HEK293 (cell line): Measurements from ENCODE around the gene PACSIN2.

Experiments used
- CTCF ChIA-PET: fragments of 350-600 bp; formaldehyde crosslinking; extraction: SDS; loops from one replicate; lab custom pipeline; 2021; ENCODE audit warnings: antibody characterized with exemption; lab: Yijun Ruan, JAX
- POLR2A ChIA-PET: fragments of 300-600 bp; formaldehyde crosslinking; extraction: SDS; loops from one replicate; lab custom pipeline; 2020; ENCODE audit warnings: antibody characterized with exemption, inconsistent platforms; lab: Yijun Ruan, JAX
- H3K27ac ChIP-seq: fragments of 200-500 bp; sonication (Bioruptor generic); 2 replicates; pipeline ENCODE4 v1.5.1; 2014; ENCODE audit warnings: low read depth, low read length, control low read depth, inconsistent platforms; ENCODE audit errors: extremely low read depth
- H3K36me3 ChIP-seq, 2 experiments: fragments of 200-500 bp in 1 of 2; sonication (Bioruptor generic) in 1 of 2; 1 replicate in 1 of 2; 2 replicates in 1 of 2; pipeline ENCODE4 v1.5.1; 2014 to 2017; ENCODE audit warnings: inconsistent platforms in 2 of 2, low read length in 2 of 2; ENCODE audit not compliant: control insufficient read depth in 2 of 2, insufficient read depth in 1 of 2
- H3K4me1 ChIP-seq: fragments of 200-500 bp; sonication (Bioruptor generic); 2 replicates; pipeline ENCODE4 v1.5.1; 2014; ENCODE audit warnings: mild to moderate bottlenecking, low read length, inconsistent platforms; ENCODE audit not compliant: control insufficient read depth, insufficient read depth
- H3K4me3 ChIP-seq: 2 replicates; pipeline ENCODE4 v1.5.1; 2011; ENCODE audit warnings: low read depth, mild to moderate bottlenecking, control low read depth, low read length, moderate library complexity
- H3K9me3 ChIP-seq: fragments of 200-500 bp; sonication (Bioruptor generic); 2 replicates; pipeline ENCODE4 v1.5.1; 2014; ENCODE audit warnings: low read depth, low read length, inconsistent platforms; ENCODE audit not compliant: control insufficient read depth, insufficient read depth
- EGR2 ChIP-seq: fragments of 450-650 bp; formaldehyde crosslinking; IDR thresholded peaks from 2 replicates; pipeline ENCODE4 v1.5.1; 2016; ENCODE audit warnings: low read depth, missing biosample characterization, missing genetic modification characterization
- KLF10 ChIP-seq: fragments of 450-650 bp; IDR thresholded peaks from 2 replicates; pipeline ENCODE4 v1.5.1; 2018; ENCODE audit warnings: missing biosample characterization, mild to moderate bottlenecking, missing genetic modification characterization
- SETDB1 ChIP-seq: IDR thresholded peaks from one replicate; pipeline ENCODE4 v1.6.1; 2017; ENCODE audit warnings: mild to moderate bottlenecking, low read length, moderate library complexity, mixed read lengths; ENCODE audit not compliant: insufficient read length
- ZFHX2 ChIP-seq: fragments of 450-650 bp; formaldehyde crosslinking; conservative IDR thresholded peaks from 2 replicates; pipeline ENCODE4 v1.5.1; 2016; ENCODE audit warnings: missing biosample characterization, missing genetic modification characterization
- ZNF23 ChIP-seq: fragments of 450-650 bp; formaldehyde crosslinking; IDR thresholded peaks from 2 replicates; pipeline ENCODE4 v1.5.1; 2016; ENCODE audit warnings: missing biosample characterization, missing genetic modification characterization, borderline replicate concordance
- ZNF48 ChIP-seq: fragments of 450-650 bp; formaldehyde crosslinking; IDR thresholded peaks from 2 replicates; pipeline ENCODE4 v1.5.1; 2016; ENCODE audit warnings: missing biosample characterization, missing genetic modification characterization
- ZNF558 ChIP-seq: fragments of 450-650 bp; formaldehyde crosslinking; IDR thresholded peaks from 2 replicates; pipeline ENCODE4 v1.5.1; 2016; ENCODE audit warnings: missing biosample characterization, missing genetic modification characterization
- ZNF571 ChIP-seq: fragments of 450-650 bp; formaldehyde crosslinking; IDR thresholded peaks from 2 replicates; pipeline ENCODE4 v1.5.0; 2017; ENCODE audit warnings: missing biosample characterization, missing genetic modification characterization
- ZNF658 ChIP-seq: fragments of 450-650 bp; formaldehyde crosslinking; IDR thresholded peaks from 2 replicates; pipeline ENCODE4; 2016; ENCODE audit warnings: missing biosample characterization, missing genetic modification characterization
- ZNF768 ChIP-seq: fragments of 450-650 bp; formaldehyde crosslinking; IDR thresholded peaks from 2 replicates; pipeline ENCODE4 v1.5.1; 2018; ENCODE audit warnings: missing biosample characterization, mild to moderate bottlenecking, missing genetic modification characterization
- ZNF830 ChIP-seq: fragments of 450-650 bp; IDR thresholded peaks from 2 replicates; pipeline ENCODE4 v1.5.0; 2018; ENCODE audit warnings: missing biosample characterization, missing genetic modification characterization, low read depth, mild to moderate bottlenecking, moderate library complexity
- ZNF843 ChIP-seq: fragments of 450-650 bp; formaldehyde crosslinking; IDR thresholded peaks from 2 replicates; pipeline ENCODE4 v1.5.1; 2016; ENCODE audit warnings: missing biosample characterization, missing genetic modification characterization
- ZXDB ChIP-seq: fragments of 450-650 bp; formaldehyde crosslinking; IDR thresholded peaks from 2 replicates; pipeline ENCODE4 v1.5.1; 2016; ENCODE audit warnings: missing biosample characterization, missing genetic modification characterization
- TF ChIP-seq, protein P1 (sequence below): fragments of 450-650 bp; formaldehyde crosslinking; IDR thresholded peaks from 2 replicates; pipeline ENCODE4 v1.5.1; 2017; ENCODE audit warnings: missing biosample characterization, missing genetic modification characterization
- TF ChIP-seq, protein P2 (sequence below): fragments of 450-650 bp; formaldehyde crosslinking; IDR thresholded peaks from 2 replicates; pipeline ENCODE4 v1.5.1; 2016; ENCODE audit warnings: missing biosample characterization, missing genetic modification characterization
- TF ChIP-seq, protein P3 (sequence below): fragments of 450-650 bp; formaldehyde crosslinking; IDR thresholded peaks from 2 replicates; pipeline ENCODE4 v1.5.1; 2016; ENCODE audit warnings: missing biosample characterization, missing genetic modification characterization
- TF ChIP-seq, protein P4 (sequence below): fragments of 450-650 bp; formaldehyde crosslinking; IDR thresholded peaks from 2 replicates; pipeline ENCODE4 v1.5.1; 2017; ENCODE audit warnings: missing biosample characterization, missing genetic modification characterization
- TF ChIP-seq, protein P5 (sequence below): fragments of 450-650 bp; formaldehyde crosslinking; optimal IDR thresholded peaks from 2 replicates; pipeline ENCODE3; 2016; ENCODE audit warnings: missing biosample characterization, mild to moderate bottlenecking, missing genetic modification characterization
- TF ChIP-seq, protein P6 (sequence below): fragments of 450-650 bp; formaldehyde crosslinking; IDR thresholded peaks from 2 replicates; pipeline ENCODE4 v1.5.1; 2016; ENCODE audit warnings: missing biosample characterization, missing genetic modification characterization

The PACSIN2 gene

DNA sequence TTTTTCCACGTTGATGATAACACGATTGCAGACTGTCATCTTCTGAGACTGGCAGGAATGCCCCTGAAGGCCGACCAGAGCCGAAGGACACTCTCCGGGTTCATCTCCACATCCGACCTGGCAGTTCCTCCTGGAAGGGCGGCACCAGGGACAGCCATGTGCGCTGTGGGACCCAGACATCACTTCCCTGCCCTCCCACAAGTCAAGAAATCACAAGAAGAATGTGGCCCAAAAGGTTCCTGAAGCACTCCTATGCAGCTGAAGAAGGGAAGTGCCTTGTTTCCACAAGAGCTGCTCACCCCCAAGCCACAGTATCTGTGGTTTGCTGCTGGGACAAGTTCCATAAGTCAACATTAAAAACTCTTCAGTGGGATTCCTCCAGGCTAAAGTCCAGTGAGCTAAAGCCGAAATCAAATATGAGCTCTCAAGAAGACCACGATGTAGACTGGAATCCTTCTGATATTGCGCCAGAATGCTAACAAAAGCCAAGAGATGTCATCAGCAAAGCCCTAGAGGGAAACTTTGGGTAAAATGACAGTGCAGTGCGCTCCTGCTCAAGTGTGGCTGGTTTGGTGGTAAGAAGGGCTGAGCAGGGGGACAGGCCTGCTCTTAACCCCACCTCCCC is 21.2 kb downstream of the PACSIN2 start (continued):
- TF ChIP-seq, protein P1, sequence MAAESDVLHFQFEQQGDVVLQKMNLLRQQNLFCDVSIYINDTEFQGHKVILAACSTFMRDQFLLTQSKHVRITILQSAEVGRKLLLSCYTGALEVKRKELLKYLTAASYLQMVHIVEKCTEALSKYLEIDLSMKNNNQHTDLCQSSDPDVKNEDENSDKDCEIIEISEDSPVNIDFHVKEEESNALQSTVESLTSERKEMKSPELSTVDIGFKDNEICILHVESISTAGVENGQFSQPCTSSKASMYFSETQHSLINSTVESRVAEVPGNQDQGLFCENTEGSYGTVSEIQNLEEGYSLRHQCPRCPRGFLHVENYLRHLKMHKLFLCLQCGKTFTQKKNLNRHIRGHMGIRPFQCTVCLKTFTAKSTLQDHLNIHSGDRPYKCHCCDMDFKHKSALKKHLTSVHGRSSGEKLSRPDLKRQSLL (tag by site-specific recombination), result no peak
- TF ChIP-seq KLF10 (no peak), ZNF768 (tag by site-specific recombination) (no peak), ZFHX2 (tag by site-specific recombination) (no peak), ZNF571 (no peak)
- TF ChIP-seq, protein P2, sequence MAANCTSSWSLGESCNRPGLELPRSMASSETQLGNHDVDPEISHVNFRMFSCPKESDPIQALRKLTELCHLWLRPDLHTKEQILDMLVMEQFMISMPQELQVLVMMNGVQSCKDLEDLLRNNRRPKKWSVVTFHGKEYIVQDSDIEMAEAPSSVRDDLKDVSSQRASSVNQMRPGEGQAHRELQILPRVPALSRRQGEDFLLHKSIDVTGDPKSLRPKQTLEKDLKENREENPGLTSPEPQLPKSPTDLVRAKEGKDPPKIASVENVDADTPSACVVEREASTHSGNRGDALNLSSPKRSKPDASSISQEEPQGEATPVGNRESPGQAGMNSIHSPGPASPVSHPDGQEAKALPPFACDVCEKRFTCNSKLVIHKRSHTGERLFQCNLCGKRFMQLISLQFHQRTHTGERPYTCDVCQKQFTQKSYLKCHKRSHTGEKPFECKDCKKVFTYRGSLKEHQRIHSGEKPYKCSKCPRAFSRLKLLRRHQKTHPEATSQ (tag by site-specific recombination), result no peak
- TF ChIP-seq, protein P3, sequence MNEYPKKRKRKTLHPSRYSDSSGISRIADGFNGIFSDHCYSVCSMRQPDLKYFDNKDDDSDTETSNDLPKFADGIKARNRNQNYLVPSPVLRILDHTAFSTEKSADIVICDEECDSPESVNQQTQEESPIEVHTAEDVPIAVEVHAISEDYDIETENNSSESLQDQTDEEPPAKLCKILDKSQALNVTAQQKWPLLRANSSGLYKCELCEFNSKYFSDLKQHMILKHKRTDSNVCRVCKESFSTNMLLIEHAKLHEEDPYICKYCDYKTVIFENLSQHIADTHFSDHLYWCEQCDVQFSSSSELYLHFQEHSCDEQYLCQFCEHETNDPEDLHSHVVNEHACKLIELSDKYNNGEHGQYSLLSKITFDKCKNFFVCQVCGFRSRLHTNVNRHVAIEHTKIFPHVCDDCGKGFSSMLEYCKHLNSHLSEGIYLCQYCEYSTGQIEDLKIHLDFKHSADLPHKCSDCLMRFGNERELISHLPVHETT, result no peak

DNA sequence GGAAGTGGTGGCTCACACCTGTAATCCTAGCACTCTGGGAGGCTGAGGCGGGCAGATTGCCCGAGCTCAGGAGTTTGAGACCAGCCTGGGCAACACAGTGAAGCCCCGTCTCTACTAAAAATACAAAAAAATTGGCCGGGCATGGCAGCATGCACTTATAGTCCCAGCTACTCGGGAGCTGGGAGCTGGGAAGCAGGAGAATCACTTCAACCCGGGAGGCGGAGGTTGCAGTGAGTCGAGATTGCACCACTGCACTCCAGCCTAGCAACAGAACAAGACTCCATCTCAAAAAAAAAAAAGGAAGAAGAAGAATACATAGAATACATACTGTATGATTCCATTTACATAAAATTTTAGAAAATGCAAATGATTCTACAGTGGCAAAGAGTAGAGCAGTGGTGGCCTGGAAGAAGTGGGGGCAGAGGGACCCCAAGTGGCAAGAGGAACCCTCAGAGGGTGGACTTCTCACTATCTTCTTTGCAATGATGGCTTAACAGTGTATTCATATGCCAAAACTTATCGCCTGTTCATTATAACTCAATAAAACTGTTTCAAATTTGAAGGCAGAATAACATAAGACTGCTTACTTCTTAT is 22.0 kb downstream of the PACSIN2 start:
- ChIA-PET POLR2A (no interaction called here), CTCF (interaction anchor here (1.2 to 2.1 kb wide), 3 partner anchors 41 to 126 kb away, joined by 3 to 4 read pairs (median 4); no protein-coding TSS in a partner anchor)
- H3K27ac ChIP-seq, result no peak overlapping the region
- TF ChIP-seq, protein P4, sequence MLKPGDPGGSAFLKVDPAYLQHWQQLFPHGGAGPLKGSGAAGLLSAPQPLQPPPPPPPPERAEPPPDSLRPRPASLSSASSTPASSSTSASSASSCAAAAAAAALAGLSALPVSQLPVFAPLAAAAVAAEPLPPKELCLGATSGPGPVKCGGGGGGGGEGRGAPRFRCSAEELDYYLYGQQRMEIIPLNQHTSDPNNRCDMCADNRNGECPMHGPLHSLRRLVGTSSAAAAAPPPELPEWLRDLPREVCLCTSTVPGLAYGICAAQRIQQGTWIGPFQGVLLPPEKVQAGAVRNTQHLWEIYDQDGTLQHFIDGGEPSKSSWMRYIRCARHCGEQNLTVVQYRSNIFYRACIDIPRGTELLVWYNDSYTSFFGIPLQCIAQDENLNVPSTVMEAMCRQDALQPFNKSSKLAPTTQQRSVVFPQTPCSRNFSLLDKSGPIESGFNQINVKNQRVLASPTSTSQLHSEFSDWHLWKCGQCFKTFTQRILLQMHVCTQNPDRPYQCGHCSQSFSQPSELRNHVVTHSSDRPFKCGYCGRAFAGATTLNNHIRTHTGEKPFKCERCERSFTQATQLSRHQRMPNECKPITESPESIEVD, result no peak
- no peak for TF ChIP-seq ZNF558
- no peak for TF ChIP-seq ZNF830 (tag by site-specific recombination)
- TF ChIP-seq EGR2 (tag by site-specific recombination), result no peak
- TF ChIP-seq ZNF23, result no peak
- TF ChIP-seq, protein P5, sequence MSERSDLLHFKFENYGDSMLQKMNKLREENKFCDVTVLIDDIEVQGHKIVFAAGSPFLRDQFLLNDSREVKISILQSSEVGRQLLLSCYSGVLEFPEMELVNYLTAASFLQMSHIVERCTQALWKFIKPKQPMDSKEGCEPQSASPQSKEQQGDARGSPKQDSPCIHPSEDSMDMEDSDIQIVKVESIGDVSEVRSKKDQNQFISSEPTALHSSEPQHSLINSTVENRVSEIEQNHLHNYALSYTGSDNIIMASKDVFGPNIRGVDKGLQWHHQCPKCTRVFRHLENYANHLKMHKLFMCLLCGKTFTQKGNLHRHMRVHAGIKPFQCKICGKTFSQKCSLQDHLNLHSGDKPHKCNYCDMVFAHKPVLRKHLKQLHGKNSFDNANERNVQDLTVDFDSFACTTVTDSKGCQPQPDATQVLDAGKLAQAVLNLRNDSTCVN (tag by site-specific recombination), result no peak
- no peak for TF ChIP-seq ZNF48
- TF ChIP-seq ZNF843 (tag by site-specific recombination), result no peak
- no peak for TF ChIP-seq ZNF658
- TF ChIP-seq, protein P6, sequence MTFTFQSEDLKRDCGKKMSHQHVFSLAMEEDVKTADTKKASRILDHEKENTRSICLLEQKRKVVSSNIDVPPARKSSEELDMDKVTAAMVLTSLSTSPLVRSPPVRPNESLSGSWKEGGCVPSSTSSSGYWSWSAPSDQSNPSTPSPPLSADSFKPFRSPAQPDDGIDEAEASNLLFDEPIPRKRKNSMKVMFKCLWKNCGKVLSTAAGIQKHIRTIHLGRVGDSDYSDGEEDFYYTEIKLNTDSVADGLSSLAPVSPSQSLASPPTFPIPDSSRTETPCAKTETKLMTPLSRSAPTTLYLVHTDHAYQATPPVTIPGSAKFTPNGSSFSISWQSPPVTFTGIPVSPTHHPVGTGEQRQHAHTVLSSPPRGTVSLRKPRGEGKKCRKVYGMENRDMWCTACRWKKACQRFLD (tag by site-specific recombination), result no peak
- no peak for TF ChIP-seq ZXDB (tag by site-specific recombination)
- no peak for TF ChIP-seq SETDB1
- H3K4me3 ChIP-seq, result no peak overlapping the region
- H3K36me3 ChIP-seq, result peaks cover 0 to 3% of the 10 kb centered on the region in 2 experiments; a peak in 1 of 3 replicates
- H3K9me3 ChIP-seq, result no peaks in the 10 kb centered on the region
- peaks cover 19% of the 10 kb centered on the region; the same call in 1 of the 2 replicates for H3K4me1 ChIP-seq
